WTC11 (cell line): Measurements from ENCODE around the gene WASHC1. TPM values are rescaled to one million over a fixed set of nuclear protein-coding genes. Genes with fewer than 3 reads are reported as not detected.
"Not testable (repeated sequence)": the region's sequence is repeated elsewhere in the genome, so short reads cannot be mapped to it uniquely, and the experiment has no call there.

ENCODE experiments used
- ATAC-seq: fragments of 200-7000 bp; cut with Tn5 transposase; 2 replicates; pipeline ENCODE4 v1.10.0; 2021; ENCODE audit warnings: mild to moderate bottlenecking, moderate library complexity
- Bru-seq: library from RNA; stranded (reverse); fragments of 400-500 nt; gene quantifications from one replicate; lab custom pipeline; 2021; lab: Mats Ljungman, UMichigan
- CTCF ChIA-PET: fragments of 300-600 bp; sonication (Branson Sonifier 250); formaldehyde crosslinking; loops from one replicate; lab custom pipeline; 2021; ENCODE audit warnings: antibody characterized with exemption; lab: Charles Lee
- POLR2A ChIA-PET: fragments of 350-600 bp; sonication (Branson Sonifier 250); formaldehyde crosslinking; loops from one replicate; lab custom pipeline; 2021; ENCODE audit warnings: antibody characterized with exemption; lab: Charles Lee
- DNase-seq: peaks from one replicate; pipeline ENCODE4 v3.0.0; 2021; ENCODE audit warnings: low spot score
- H3K27ac Mint-ChIP-seq: 2 replicates; pipeline ENCODE4 v1.8.0; 2021; ENCODE audit warnings: mixed read lengths
- H3K27me3 Mint-ChIP-seq: 2 replicates; pipeline ENCODE4 v1.8.0; 2021; ENCODE audit warnings: low read depth, mild to moderate bottlenecking, moderate library complexity, mixed read lengths
- H3K36me3 Mint-ChIP-seq: 2 replicates; pipeline ENCODE4 v1.8.0; 2021; ENCODE audit warnings: mixed read lengths
- H3K4me1 Mint-ChIP-seq: 2 replicates; pipeline ENCODE4 v1.8.0; 2022; ENCODE audit warnings: mixed read lengths
- H3K4me3 Mint-ChIP-seq: 2 replicates; pipeline ENCODE4 v1.8.0; 2021; ENCODE audit warnings: mild to moderate bottlenecking, moderate library complexity, mixed read lengths
- H3K9me3 Mint-ChIP-seq: 2 replicates; pipeline ENCODE4 v1.8.0; 2021; ENCODE audit warnings: mixed read lengths
- long read RNA-seq, 3 experiments: library from RNA in 1 of 3; library from capped mRNA in 1 of 3; library from polyadenylated mRNA in 1 of 3; unstranded in 2 of 3; stranded (forward) in 1 of 3; transcript quantifications; one replicate each; pipeline ENCODE4 v2.0.0, GENCODE V29; 2021
- total RNA-seq: library from RNA; stranded (reverse); gene quantifications from 3 replicates; pipeline ENCODE4 v1.2.3, GENCODE V29; 2021

WASHC1 gene, protein sequence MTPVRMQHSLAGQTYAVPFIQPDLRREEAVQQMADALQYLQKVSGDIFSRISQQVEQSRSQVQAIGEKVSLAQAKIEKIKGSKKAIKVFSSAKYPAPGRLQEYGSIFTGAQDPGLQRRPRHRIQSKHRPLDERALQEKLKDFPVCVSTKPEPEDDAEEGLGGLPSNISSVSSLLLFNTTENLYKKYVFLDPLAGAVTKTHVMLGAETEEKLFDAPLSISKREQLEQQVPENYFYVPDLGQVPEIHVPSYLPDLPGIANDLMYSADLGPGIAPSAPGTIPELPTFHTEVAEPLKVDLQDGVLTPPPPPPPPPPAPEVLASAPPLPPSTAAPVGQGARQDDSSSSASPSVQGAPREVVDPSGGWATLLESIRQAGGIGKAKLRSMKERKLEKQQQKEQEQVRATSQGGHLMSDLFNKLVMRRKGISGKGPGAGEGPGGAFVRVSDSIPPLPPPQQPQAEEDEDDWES
- total RNA-seq (16.1 to 18.5 TPM (median 17.1 TPM) in 3 replicates), Bru-seq, nascent RNA (percentile 64 among the genes with signal in this experiment)
- long read RNA-seq, experiment 1, partial matches to known transcripts: 5 of 26 reads
- long read RNA-seq, experiment 1, other reads (novel, unspliced or antisense): 21 of 26 reads
- long read RNA-seq, experiment 2, partial matches to known transcripts: 1 of 12 reads
- long read RNA-seq, experiment 2, other reads (novel, unspliced or antisense): 11 of 12 reads
- long read RNA-seq, experiment 3, partial matches to known transcripts: 0 of 2 reads
- long read RNA-seq, experiment 3, other reads (novel, unspliced or antisense): 2 of 2 reads

DNA sequence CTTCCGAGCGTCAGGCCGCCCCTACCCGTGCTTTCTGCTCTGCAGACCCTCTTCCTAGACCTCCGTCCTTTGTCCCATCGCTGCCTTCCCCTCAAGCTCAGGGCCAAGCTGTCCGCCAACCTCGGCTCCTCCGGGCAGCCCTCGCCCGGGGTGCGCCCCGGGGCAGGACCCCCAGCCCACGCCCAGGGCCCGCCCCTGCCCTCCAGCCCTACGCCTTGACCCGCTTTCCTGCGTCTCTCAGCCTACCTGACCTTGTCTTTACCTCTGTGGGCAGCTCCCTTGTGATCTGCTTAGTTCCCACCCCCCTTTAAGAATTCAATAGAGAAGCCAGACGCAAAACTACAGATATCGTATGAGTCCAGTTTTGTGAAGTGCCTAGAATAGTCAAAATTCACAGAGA lies at the start of gene WASHC1:
Gene WASHC1, minus strand, starts transcription at position 101 of the 400 bp plus-strand sequence. CDS start 4,457 bp downstream, outside the sequence.
- H3K4me1 Mint-ChIP-seq, H3K36me3 Mint-ChIP-seq, CTCF ChIA-PET, H3K27me3 Mint-ChIP-seq, POLR2A ChIA-PET, H3K4me3 Mint-ChIP-seq, H3K27ac Mint-ChIP-seq, ATAC-seq, H3K9me3 Mint-ChIP-seq, DNase-seq: not testable (repeated sequence)

- H3K4me3 Mint-ChIP-seq, POLR2A ChIA-PET, H3K9me3 Mint-ChIP-seq, H3K36me3 Mint-ChIP-seq, DNase-seq, ATAC-seq, H3K27ac Mint-ChIP-seq, CTCF ChIA-PET, H3K4me1 Mint-ChIP-seq: not testable (repeated sequence)
- peaks cover 44% of the 10 kb centered on the region for H3K27me3 Mint-ChIP-seq
Measured at GRCh38 chr9:78333-78732, 49.1 kb upstream of the WASHC1 start.

DNA sequence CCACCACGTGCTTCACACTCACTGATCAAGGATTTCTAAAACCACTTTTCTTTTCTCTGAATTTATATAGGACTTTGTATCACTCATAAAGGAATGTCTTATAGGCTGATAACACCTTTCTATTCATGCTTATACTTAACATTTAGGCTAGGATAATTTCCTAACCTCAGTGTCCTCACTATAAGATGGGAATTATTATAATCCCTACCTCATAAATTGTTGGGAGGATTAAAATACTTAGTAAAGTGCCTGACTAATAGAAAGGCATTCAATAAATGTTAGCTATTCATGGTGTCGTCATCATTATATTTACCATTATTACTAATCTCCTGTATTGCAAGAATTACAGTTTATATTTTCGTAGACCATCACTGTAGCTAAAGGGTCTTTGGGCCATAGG lies 47.1 kb upstream of the WASHC1 start:
- DNase-seq, H3K4me3 Mint-ChIP-seq, H3K27ac Mint-ChIP-seq, H3K36me3 Mint-ChIP-seq, ATAC-seq, POLR2A ChIA-PET, H3K4me1 Mint-ChIP-seq, H3K9me3 Mint-ChIP-seq: not testable (repeated sequence)
- H3K27me3 Mint-ChIP-seq: peaks cover 50% of the 10 kb centered on the region
- CTCF ChIA-PET: interaction anchor here (0.6 kb wide), 1 partner anchor 814 kb away, joined by 3 read pairs; no protein-coding TSS in a partner anchor

- DNase-seq, ATAC-seq, CTCF ChIA-PET, H3K36me3 Mint-ChIP-seq, H3K9me3 Mint-ChIP-seq, H3K27ac Mint-ChIP-seq, H3K4me1 Mint-ChIP-seq, POLR2A ChIA-PET: not testable (repeated sequence)
- peaks cover 51% of the 10 kb centered on the region for H3K27me3 Mint-ChIP-seq
- peak overlapping the region; percentile 65 for H3K4me3 Mint-ChIP-seq
Measured at GRCh38 chr9:73900-74525, 44.8 kb upstream of the WASHC1 start.

DNA sequence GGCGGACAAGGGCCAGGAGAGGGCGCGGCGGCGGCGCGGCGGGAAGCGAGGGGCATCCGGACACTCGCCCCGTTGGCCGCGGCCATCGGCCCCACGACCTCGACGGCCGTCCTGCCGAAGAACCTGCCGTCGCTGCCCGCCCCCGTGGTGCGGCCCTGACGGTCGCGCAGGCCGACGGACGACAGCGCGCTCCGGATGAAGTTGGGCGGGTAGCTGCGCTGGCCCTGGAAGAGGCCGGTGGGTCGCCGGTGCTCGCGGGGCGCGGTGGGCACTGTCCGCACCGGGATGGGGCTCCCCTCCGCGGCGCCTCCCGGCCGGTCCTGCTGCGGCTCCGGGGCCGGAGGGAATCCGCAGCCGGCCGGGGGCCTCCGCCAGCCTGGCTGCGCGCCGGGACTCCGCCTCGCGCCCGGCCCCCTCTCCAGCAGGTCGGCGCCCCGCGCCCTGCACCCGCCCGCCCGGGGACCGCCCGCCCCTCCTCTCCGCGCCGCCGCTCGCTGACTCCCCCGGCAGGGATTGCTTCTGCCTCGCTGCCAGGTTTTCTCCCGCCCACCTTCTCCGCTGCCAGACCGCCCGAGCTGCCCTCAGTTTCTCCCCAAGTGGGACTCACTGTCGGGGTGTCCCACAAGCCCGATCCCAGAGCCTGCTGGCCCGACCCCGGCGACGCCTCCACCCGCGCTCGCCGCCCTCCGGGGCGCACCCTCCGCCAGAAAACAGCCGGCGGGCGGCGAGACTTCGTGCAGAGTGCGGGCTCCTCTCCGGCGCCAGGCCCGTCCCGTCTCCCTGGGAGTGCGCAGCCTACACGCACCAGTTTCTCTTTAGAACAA lies 44.0 kb upstream of the WASHC1 start:
- Mint-ChIP-seq H3K27me3 (peaks cover 51% of the 10 kb centered on the region), H3K4me3 (peak overlapping the region; percentile 65)
- POLR2A ChIA-PET, H3K4me1 Mint-ChIP-seq, H3K36me3 Mint-ChIP-seq, H3K27ac Mint-ChIP-seq, H3K9me3 Mint-ChIP-seq: not testable (repeated sequence)
- peak; percentile 72 for ATAC-seq
- DNase-seq: peak; percentile 39
- CTCF ChIA-PET: interaction anchor here (1.1 kb wide), 1 partner anchor 36 kb away, joined by 3 read pairs; no protein-coding TSS in a partner anchor

DNA sequence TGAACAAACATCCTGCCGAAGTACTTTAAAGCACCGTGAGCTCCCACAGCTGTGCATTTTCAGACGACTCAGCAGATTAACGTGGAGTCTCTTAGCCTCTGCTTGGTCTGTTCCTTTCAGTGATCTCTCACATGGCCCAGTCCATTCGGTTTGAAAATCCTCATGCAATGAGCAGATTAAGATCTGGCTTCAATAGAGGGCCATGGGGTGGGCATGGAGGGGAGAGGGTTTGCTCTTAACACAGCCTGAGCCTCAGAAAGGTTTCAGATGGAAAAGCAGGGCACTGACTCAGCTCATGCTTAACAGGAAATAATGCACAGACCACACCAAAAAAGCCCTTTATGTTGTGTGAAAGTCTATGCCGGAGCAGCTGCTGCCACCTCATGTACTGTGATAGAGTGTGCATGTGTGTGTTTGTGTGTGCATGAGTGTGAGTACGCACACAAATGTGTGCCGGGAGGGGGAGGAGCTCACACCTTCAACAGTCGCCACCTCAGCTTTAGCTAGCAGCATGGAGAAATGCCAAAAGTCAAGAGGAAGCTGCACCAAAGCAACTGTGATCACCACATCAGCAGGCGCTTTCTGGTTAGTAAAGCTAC lies 33.9 kb upstream of the WASHC1 start:
- CTCF ChIA-PET, POLR2A ChIA-PET, H3K4me1 Mint-ChIP-seq, H3K4me3 Mint-ChIP-seq, DNase-seq, H3K27ac Mint-ChIP-seq, H3K9me3 Mint-ChIP-seq, H3K27me3 Mint-ChIP-seq, H3K36me3 Mint-ChIP-seq: not testable (repeated sequence)
- ATAC-seq: peak; percentile 71

DNA sequence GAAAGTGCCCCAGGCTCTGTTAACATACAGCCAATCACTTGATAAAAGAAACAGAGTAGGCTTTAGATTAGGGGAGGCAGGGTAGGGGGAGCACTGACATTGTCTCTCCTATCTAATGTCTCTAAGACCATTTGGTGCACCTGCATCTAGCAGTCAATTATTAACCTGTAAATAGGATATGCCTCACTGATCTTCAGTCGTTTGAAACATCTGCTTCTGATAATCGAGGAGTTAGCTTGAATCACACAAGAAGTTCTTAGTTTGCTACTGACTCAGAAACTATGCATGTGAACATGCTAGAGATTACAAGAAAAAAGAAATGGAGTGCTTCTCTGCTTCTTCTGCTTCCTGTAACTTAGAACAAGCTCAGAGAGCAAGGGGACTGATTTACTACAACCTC lies 23.4 kb upstream of the WASHC1 start:
- H3K4me1 Mint-ChIP-seq, H3K27me3 Mint-ChIP-seq, H3K4me3 Mint-ChIP-seq, H3K27ac Mint-ChIP-seq, ATAC-seq, POLR2A ChIA-PET, CTCF ChIA-PET, DNase-seq, H3K9me3 Mint-ChIP-seq, H3K36me3 Mint-ChIP-seq: not testable (repeated sequence)

DNA sequence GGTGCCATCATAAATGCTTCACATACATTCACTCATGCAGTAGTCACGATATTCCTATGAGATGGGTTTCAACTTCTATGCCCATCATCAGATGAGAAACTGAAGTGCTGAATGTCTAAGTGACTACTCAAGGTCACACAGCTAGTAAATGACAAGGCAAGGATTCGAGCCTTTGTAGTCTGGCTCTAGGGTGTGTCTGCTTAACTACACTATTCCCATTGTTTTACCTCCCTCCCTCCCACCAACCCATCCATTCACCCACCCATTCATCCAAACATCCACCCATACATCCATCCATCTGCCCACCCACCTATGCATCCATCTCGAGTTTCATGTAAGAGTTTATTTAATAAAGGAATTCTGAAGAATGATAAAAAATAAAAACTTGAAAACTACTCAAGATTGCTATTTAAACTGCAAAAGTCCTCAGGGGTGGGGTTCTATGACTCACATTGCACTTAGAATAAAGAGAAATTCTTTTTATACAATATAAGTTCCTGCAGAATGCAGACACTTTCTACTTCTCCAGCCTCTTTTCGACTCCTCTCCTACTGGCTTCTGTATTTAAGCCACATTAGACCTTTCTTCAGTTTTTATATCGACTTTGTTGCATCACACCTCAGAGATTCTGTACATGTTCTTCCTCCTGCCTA lies 19.1 kb upstream of the WASHC1 start:
- H3K27me3 Mint-ChIP-seq, H3K36me3 Mint-ChIP-seq, CTCF ChIA-PET, ATAC-seq, H3K4me3 Mint-ChIP-seq, DNase-seq, H3K4me1 Mint-ChIP-seq, H3K27ac Mint-ChIP-seq, H3K9me3 Mint-ChIP-seq, POLR2A ChIA-PET: not testable (repeated sequence)

GRCh38 chr9:46639-47271 lies 17.5 kb upstream of the WASHC1 start:
- H3K4me3 Mint-ChIP-seq, CTCF ChIA-PET, DNase-seq, H3K27ac Mint-ChIP-seq, ATAC-seq, H3K27me3 Mint-ChIP-seq, H3K36me3 Mint-ChIP-seq, H3K9me3 Mint-ChIP-seq, H3K4me1 Mint-ChIP-seq, POLR2A ChIA-PET: not testable (repeated sequence)

DNA sequence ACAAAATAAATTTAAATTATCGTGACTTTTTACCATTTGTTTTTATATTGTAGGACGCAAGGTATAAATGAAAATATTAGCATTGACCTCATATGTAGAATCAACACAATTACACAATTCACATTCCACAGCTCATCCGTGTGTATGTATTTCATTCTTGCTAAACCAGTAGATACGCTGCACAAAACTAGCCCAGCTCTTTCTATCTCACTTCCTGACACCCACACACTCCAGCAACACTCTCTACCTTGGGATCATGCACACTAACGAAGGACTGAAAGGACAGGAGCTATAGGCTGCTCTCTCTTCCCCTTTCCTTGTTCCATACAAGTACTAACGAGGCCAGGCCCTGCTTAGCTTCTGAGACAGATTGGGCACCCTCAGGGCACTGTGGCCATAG lies 16.9 kb upstream of the WASHC1 start:
- H3K9me3 Mint-ChIP-seq, POLR2A ChIA-PET, H3K27ac Mint-ChIP-seq, H3K36me3 Mint-ChIP-seq, ATAC-seq, H3K4me3 Mint-ChIP-seq, DNase-seq, H3K4me1 Mint-ChIP-seq, CTCF ChIA-PET, H3K27me3 Mint-ChIP-seq: not testable (repeated sequence)
